Upper lobe of right lung (tissue), 1 donor: ENCODE measurements around the gene TRIM6. TPM values are rescaled to one million over a fixed set of nuclear protein-coding genes. Genes with fewer than 3 reads are reported as not detected.
A peak's percentile ranks its signal among the peaks of the same experiment; 100 is the strongest.

ENCODE experiments used
- ATAC-seq: fragments of 200-7000 bp; cut with Tn5 transposase; one replicate; pipeline ENCODE4 v1.9.1; 2020; ENCODE audit warnings: mild to moderate bottlenecking, moderate library complexity
- DNase-seq: peaks from one replicate; pipeline ENCODE4 v3.0.0-alpha.2; 2020
- H3K27ac ChIP-seq: fragments of 200-600 bp; one replicate; pipeline ENCODE4 v1.8.0; 2022
- H3K27me3 ChIP-seq: fragments of 200-600 bp; one replicate; pipeline ENCODE4 v1.8.0; 2022; ENCODE audit warnings: mild to moderate bottlenecking
- H3K36me3 ChIP-seq: fragments of 200-600 bp; one replicate; pipeline ENCODE4 v1.8.0; 2022
- H3K4me1 ChIP-seq: fragments of 200-600 bp; one replicate; pipeline ENCODE4 v1.8.0; 2022
- H3K4me3 ChIP-seq: fragments of 200-600 bp; one replicate; pipeline ENCODE4 v1.8.0; 2022; ENCODE audit warnings: mild to moderate bottlenecking
- H3K9me3 ChIP-seq: fragments of 200-600 bp; one replicate; pipeline ENCODE4 v1.8.0; 2022
- CTCF ChIP-seq: fragments of 200-600 bp; IDR thresholded peaks from one replicate; pipeline ENCODE4 v1.8.0; 2022; ENCODE audit warnings: antibody characterized with exemption
- intact Hi-C: fragments of 100-400 bp; cut with DNase I; formaldehyde crosslinking; loops from one replicate; pipeline ENCODE4 v1.11.0; 2022
- total RNA-seq: library from RNA; stranded (reverse); fragmentation: NEBNext Ultra II Directional; extraction: Animal tissue kit (Norgen Biotek cat#: 25700); gene quantifications from one replicate; pipeline ENCODE4 v1.2.1, GENCODE V29; 2021
- donor health status: DM: no; HTN: yes; CAD: no; lungs with severe emphysema.

Gene TRIM6
- total RNA-seq, 1 donor from 2014 or later, result 2.4 TPM

GRCh38 chr11:5605849-5606248 lies 9.4 kb downstream of the TRIM6 start:
- peak; percentile 32 for ATAC-seq

GRCh38 chr11:5608808-5609207 lies 12.4 kb downstream of the TRIM6 start:
- Histone ChIP-seq H3K27me3 (no peaks in the 10 kb centered on the region), H3K36me3 (no peaks in the 10 kb centered on the region), H3K9me3 (no peaks in the 10 kb centered on the region), H3K27ac (no peak overlapping the region), H3K4me3 (no peak overlapping the region), H3K4me1 (no peaks in the 10 kb centered on the region)
- intact Hi-C loops, result no loop called here
- no peak for DNase-seq
- no peak for ATAC-seq
- no peak for TF ChIP-seq CTCF

More at GRCh38 chr11:5605849-5606248, 9.4 kb downstream of the TRIM6 start:
- H3K36me3 ChIP-seq, result no peaks in the 10 kb centered on the region
- no peak overlapping the region for H3K27ac ChIP-seq
- no peaks in the 10 kb centered on the region for H3K9me3 ChIP-seq
- DNase-seq, result no peak
- no peak for TF ChIP-seq CTCF
- H3K27me3 ChIP-seq, result no peaks in the 10 kb centered on the region
- H3K4me3 ChIP-seq, result no peak overlapping the region
- H3K4me1 ChIP-seq, result no peaks in the 10 kb centered on the region
- intact Hi-C loops, result no loop called here

- DNase-seq (no peak), ATAC-seq (no peak)
- H3K9me3 ChIP-seq, result no peaks in the 10 kb centered on the region
- no peak overlapping the region for H3K4me3 ChIP-seq
- H3K36me3 ChIP-seq, result no peaks in the 10 kb centered on the region
- H3K27me3 ChIP-seq, result no peaks in the 10 kb centered on the region
- intact Hi-C loops, result no loop called here
- H3K27ac ChIP-seq, result no peak overlapping the region
- H3K4me1 ChIP-seq, result no peaks in the 10 kb centered on the region
- TF ChIP-seq CTCF, result no peak
Observed at GRCh38 chr11:5610446-5610845, 14.0 kb downstream of the TRIM6 start.

GRCh38 chr11:5611627-5612026 lies 15.2 kb downstream of the TRIM6 start:
- H3K9me3 ChIP-seq, result no peaks in the 10 kb centered on the region
- no peak for DNase-seq
- TF ChIP-seq CTCF, result no peak
- intact Hi-C loops, result no loop called here
- no peaks in the 10 kb centered on the region for H3K4me1 ChIP-seq
- H3K27ac ChIP-seq, result no peak overlapping the region
- no peaks in the 10 kb centered on the region for H3K36me3 ChIP-seq
- no peak overlapping the region for H3K4me3 ChIP-seq
- ATAC-seq, result no peak
- no peaks in the 10 kb centered on the region for H3K27me3 ChIP-seq

GRCh38 chr11:5618807-5619206 lies 22.4 kb downstream of the TRIM6 start:
- no peak for ATAC-seq
- intact Hi-C loops, result no loop called here
- Histone ChIP-seq H3K4me1 (peaks cover 17% of the 10 kb centered on the region), H3K27me3 (no peaks in the 10 kb centered on the region), H3K36me3 (no peaks in the 10 kb centered on the region), H3K27ac (no peak overlapping the region), H3K4me3 (no peak overlapping the region), H3K9me3 (no peaks in the 10 kb centered on the region)
- TF ChIP-seq CTCF, result no peak
- no peak for DNase-seq
